HepG2 (cell line): ENCODE measurements around the gene PDSS2. TPM values are rescaled to one million over a fixed set of nuclear protein-coding genes. Genes with fewer than 3 reads are reported as not detected.
A peak's percentile ranks its signal among the peaks of the same experiment; 100 is the strongest.

Experiments
- ASH2L ChIP-seq: fragments of 300-600, 200-600 bp; sonication (generic); IDR thresholded peaks from 2 replicates; pipeline ENCODE4 v1.7.0; 2017; ENCODE audit warnings: low read depth, mild to moderate bottlenecking, moderate library complexity, mixed read lengths, low read length; ENCODE audit not compliant: insufficient read length
- ATF3 ChIP-seq: sonication (generic); formaldehyde crosslinking; IDR thresholded peaks from 2 replicates; pipeline ENCODE4 v1.4.0; 2020; ENCODE audit warnings: missing genetic modification reagents
- MED1 ChIP-seq: sonication (generic); formaldehyde crosslinking; IDR thresholded peaks from 2 replicates; pipeline ENCODE4 v1.4.0; 2020; ENCODE audit warnings: missing genetic modification reagents
- STAT5B ChIP-seq: sonication (generic); formaldehyde crosslinking; IDR thresholded peaks from 2 replicates; pipeline ENCODE4 v1.4.0; 2020; ENCODE audit warnings: missing genetic modification reagents
- TFAP4 ChIP-seq: sonication (generic); IDR thresholded peaks from 2 replicates; pipeline ENCODE4 v1.6.1; 2016; ENCODE audit warnings: low read depth, borderline replicate concordance
- TFDP2 ChIP-seq: sonication (generic); formaldehyde crosslinking; IDR thresholded peaks from 2 replicates; pipeline ENCODE4 v1.4.0; 2020; ENCODE audit warnings: missing genetic modification reagents
- WIZ ChIP-seq: sonication (generic); formaldehyde crosslinking; IDR thresholded peaks from 2 replicates; pipeline ENCODE4 v1.5.1; 2020; ENCODE audit warnings: mild to moderate bottlenecking, missing genetic modification reagents
- ZBTB40 ChIP-seq, 2 experiments: fragments of 450-650 bp in 1 of 2; sonication (generic) in 1 of 2; formaldehyde crosslinking in 1 of 2; IDR thresholded peaks; 2 replicates each; pipeline versions ENCODE4 v1.6.1 to v1.8.0; 2016 to 2022; ENCODE audit warnings: antibody characterized with exemption in 1 of 2, mild to moderate bottlenecking in 1 of 2, missing genetic modification reagents in 1 of 2
- ZFP82 ChIP-seq: sonication (generic); formaldehyde crosslinking; IDR thresholded peaks from 2 replicates; pipeline ENCODE4 v1.5.1; 2020; ENCODE audit warnings: mild to moderate bottlenecking, missing genetic modification reagents, borderline replicate concordance
- ZGPAT ChIP-seq: IDR thresholded peaks from 2 replicates; pipeline ENCODE4 v1.6.1; 2016; ENCODE audit warnings: mild to moderate bottlenecking
- polyA plus RNA-seq, 8 experiments: library from polyadenylated mRNA; depleted of rRNA in 3 of 8; stranded (reverse) in 7 of 8; unstranded in 1 of 8; fragments of >200 nt; fragmentation: Illumina TruSeq in 4 of 8; extraction: Trizol in 4 of 8; gene quantifications; 2 replicates each; pipeline versions ENCODE4 v1.2.1 to v1.2.3, GENCODE V29; 2011 to 2016; ENCODE audit warnings: low read depth in 4 of 8, missing spikeins in 1 of 8, mixed read lengths in 1 of 8; ENCODE audit not compliant: insufficient read depth in 1 of 8
- total RNA-seq, 5 experiments: library from RNA; depleted of rRNA; stranded (reverse); fragments of >200 nt; fragmentation: Illumina TruSeq; extraction: Trizol; gene quantifications; 2 replicates each; pipeline ENCODE4 v1.2.3, GENCODE V29; 2016; ENCODE audit warnings: low read depth in 1 of 5
- TF ChIP-seq, protein P1 (sequence below): sonication (generic); formaldehyde crosslinking; IDR thresholded peaks from 2 replicates; pipeline ENCODE4 v1.8.0; 2022; ENCODE audit warnings: mild to moderate bottlenecking, missing genetic modification reagents, moderate library complexity

Gene PDSS2
- total and polyA plus RNA-seq, 2 of the 13 experiments (the other 11 are each of a cell fraction or from before 2014, with no cell fraction given) = 16.2 to 17.0 TPM

GRCh38 chr6:107459283-107460082, at the start of gene PDSS2 (continued):
- TF ChIP-seq ZBTB40 (IDR thresholded peaks at IDR 0.05) (no peak), ZBTB40 (CRISPR knock-in tag; IDR thresholded peaks at IDR 0.05) (peak; percentile 68; the same call in 1 of the 2 replicates), ZFP82 (CRISPR knock-in tag) (peak; percentile 76; the same call in 1 of the 2 replicates), TFDP2 (CRISPR knock-in tag) (peak; percentile 51; the same call in 1 of the 2 replicates), TFAP4 (peak; percentile 12; the same call in 1 of the 2 replicates), WIZ (CRISPR knock-in tag) (peak; percentile 42; the same call in 1 of the 2 replicates), ATF3 (CRISPR knock-in tag) (0 out of 2 replicates have a peak, but pooled peaks have one; percentile 0), ASH2L (peak; percentile 78), STAT5B (CRISPR knock-in tag) (no peak), ZGPAT (CRISPR knock-in tag) (peak; percentile 86), MED1 (CRISPR knock-in tag) (peak; percentile 58)
- TF ChIP-seq, protein P1, sequence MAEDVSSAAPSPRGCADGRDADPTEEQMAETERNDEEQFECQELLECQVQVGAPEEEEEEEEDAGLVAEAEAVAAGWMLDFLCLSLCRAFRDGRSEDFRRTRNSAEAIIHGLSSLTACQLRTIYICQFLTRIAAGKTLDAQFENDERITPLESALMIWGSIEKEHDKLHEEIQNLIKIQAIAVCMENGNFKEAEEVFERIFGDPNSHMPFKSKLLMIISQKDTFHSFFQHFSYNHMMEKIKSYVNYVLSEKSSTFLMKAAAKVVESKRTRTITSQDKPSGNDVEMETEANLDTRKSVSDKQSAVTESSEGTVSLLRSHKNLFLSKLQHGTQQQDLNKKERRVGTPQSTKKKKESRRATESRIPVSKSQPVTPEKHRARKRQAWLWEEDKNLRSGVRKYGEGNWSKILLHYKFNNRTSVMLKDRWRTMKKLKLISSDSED (CRISPR knock-in tag) = no peak; the same call in 1 of the 2 replicates
